Gastrocnemius medialis (tissue), 4 donors: ENCODE results near the gene KLHL11. TPM values are rescaled to one million over a fixed set of nuclear protein-coding genes. Genes with fewer than 3 reads are reported as not detected.

Experiments used
- ATAC-seq, 2 donors: fragments of 150-250 bp; one replicate each; pipeline ENCODE4 v1.9.1; 2016
- DNase-seq, 2 donors: peaks; one replicate each; pipeline ENCODE4 v3.0.0-alpha.2; 2019
- H3K27ac ChIP-seq, 4 donors: fragments of 200-600 bp; sonication (generic); 1 replicate in 1 of 4; 2 replicates in 3 of 4; pipeline ENCODE4 v1.5.1; 2016 to 2018; ENCODE audit warnings: mild to moderate bottlenecking in 2 of 4, moderate library complexity in 1 of 4
- H3K27me3 ChIP-seq, 3 donors: fragments of 200-600 bp; sonication (generic) in 2 of 3; 1 replicate in 1 of 3; 2 replicates in 2 of 3; pipeline versions ENCODE4 v1.5.1 to v1.6.0; 2016 to 2019; ENCODE audit warnings: mild to moderate bottlenecking in 1 of 3, moderate library complexity in 1 of 3
- H3K36me3 ChIP-seq, 2 donors: fragments of 200-600 bp; sonication (generic) in 1 of 2; one replicate each; pipeline ENCODE4 v1.5.1; 2017 to 2018
- H3K4me1 ChIP-seq, 2 donors: fragments of 200-600 bp; sonication (generic) in 1 of 2; one replicate each; pipeline ENCODE4 v1.5.1; 2016 to 2017; ENCODE audit warnings: mild to moderate bottlenecking in 2 of 2
- H3K4me3 ChIP-seq, 4 donors: fragments of 200-600 bp; sonication (generic) in 3 of 4; 1 replicate in 1 of 4; 2 replicates in 3 of 4; pipeline ENCODE4 v1.5.1; 2016 to 2019; ENCODE audit warnings: mild to moderate bottlenecking in 2 of 4
- H3K9me3 ChIP-seq, 3 donors: fragments of 200-600 bp; sonication (generic) in 2 of 3; 1 replicate in 1 of 3; 2 replicates in 2 of 3; pipeline ENCODE4 v1.5.1; 2016 to 2019
- POLR2A ChIP-seq, 2 donors: fragments of 450-650 bp; IDR thresholded peaks; one replicate each; pipeline ENCODE4 v1.6.1; 2017; ENCODE audit warnings: antibody characterized with exemption in 2 of 2, mild to moderate bottlenecking in 2 of 2, moderate library complexity in 2 of 2
- in situ Hi-C, 4 donors: fragments of 200-750 bp; cut with MboI; loops; one replicate each; pipeline versions ENCODE4 v1.15.0 to v1.8.0; 2017; ENCODE audit warnings: low sequenced_read_pairs in 4 of 4
- intact Hi-C: fragments of 100-400 bp; cut with DNase I; formaldehyde crosslinking; loops from one replicate; pipeline ENCODE4 v1.15.1; 2023; ENCODE audit warnings: low total_unique reads
- total RNA-seq, 4 donors: library from RNA; depleted of rRNA; stranded (reverse); fragments of >200 nt; gene quantifications; one replicate each; pipeline versions ENCODE4 v1.1.0 to v1.2.3, GENCODE V29; 2016
- TF ChIP-seq, protein P1 (sequence below), 5 experiments: fragments of 450-650 bp in 3 of 5; fragments of 200-600 bp in 2 of 5; sonication (generic) in 2 of 5; IDR thresholded peaks in 4 of 5; conservative IDR thresholded peaks in 1 of 5; 1 replicate in 4 of 5; 2 replicates in 1 of 5; pipeline ENCODE4 v1.5.1; 2016 to 2019; ENCODE audit warnings: antibody characterized with exemption in 5 of 5, mild to moderate bottlenecking in 3 of 5, moderate library complexity in 3 of 5

KLHL11 gene
- total RNA-seq, 4 donors from 2014 or later: 2.2 to 4.7 (median 3.8) TPM

DNA sequence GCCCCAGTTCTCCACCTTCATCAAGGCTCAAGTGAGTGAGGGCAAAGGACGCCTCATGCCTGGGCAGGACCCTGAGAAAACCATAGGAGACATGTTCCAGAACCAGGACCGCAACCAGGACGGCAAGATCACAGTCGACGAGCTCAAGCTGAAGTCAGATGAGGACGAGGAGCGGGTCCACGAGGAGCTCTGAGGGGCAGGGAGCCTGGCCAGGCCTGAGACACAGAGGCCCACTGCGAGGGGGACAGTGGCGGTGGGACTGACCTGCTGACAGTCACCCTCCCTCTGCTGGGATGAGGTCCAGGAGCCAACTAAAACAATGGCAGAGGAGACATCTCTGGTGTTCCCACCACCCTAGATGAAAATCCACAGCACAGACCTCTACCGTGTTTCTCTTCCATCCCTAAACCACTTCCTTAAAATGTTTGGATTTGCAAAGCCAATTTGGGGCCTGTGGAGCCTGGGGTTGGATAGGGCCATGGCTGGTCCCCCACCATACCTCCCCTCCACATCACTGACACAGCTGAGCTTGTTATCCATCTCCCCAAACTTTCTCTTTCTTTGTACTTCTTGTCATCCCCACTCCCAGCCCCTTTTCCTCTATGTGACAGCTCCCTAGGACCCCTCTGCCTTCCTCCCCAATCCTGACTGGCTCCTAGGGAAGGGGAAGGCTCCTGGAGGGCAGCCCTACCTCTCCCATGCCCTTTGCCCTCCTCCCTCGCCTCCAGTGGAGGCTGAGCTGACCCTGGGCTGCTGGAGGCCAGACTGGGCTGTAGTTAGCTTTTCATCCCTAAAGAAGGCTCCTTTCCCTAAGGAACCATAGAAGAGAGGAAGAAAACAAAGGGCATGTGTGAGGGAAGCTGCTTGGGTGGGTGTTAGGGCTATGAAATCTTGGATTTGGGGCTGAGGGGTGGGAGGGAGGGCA is 42.7 kb downstream of the KLHL11 start:
- no peak for TF ChIP-seq POLR2A (IDR thresholded peaks at IDR 0.05)
- TF ChIP-seq, protein P1, sequence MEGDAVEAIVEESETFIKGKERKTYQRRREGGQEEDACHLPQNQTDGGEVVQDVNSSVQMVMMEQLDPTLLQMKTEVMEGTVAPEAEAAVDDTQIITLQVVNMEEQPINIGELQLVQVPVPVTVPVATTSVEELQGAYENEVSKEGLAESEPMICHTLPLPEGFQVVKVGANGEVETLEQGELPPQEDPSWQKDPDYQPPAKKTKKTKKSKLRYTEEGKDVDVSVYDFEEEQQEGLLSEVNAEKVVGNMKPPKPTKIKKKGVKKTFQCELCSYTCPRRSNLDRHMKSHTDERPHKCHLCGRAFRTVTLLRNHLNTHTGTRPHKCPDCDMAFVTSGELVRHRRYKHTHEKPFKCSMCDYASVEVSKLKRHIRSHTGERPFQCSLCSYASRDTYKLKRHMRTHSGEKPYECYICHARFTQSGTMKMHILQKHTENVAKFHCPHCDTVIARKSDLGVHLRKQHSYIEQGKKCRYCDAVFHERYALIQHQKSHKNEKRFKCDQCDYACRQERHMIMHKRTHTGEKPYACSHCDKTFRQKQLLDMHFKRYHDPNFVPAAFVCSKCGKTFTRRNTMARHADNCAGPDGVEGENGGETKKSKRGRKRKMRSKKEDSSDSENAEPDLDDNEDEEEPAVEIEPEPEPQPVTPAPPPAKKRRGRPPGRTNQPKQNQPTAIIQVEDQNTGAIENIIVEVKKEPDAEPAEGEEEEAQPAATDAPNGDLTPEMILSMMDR (IDR thresholded peaks at IDR 0.05 in 4 of 5, conservative IDR thresholded peaks at IDR 0.05 in 1 of 5): no peak
- DNase-seq (no peak), ATAC-seq (no peak)
- intact Hi-C loops: no loop called here
- Histone ChIP-seq H3K27ac (no peak overlapping the region), H3K4me3 (no peak overlapping the region), H3K27me3 (no peaks in the 10 kb centered on the region), H3K9me3 (no peaks in the 10 kb centered on the region), H3K4me1 (no peaks in the 10 kb centered on the region), H3K36me3 (peaks cover 0 to 15% of the 10 kb centered on the region in 2 donors)
- in situ Hi-C loops: no loop called here

- Histone ChIP-seq H3K4me1 (no peaks in the 10 kb centered on the region), H3K9me3 (no peaks in the 10 kb centered on the region), H3K4me3 (no peak overlapping the region), H3K27me3 (no peaks in the 10 kb centered on the region), H3K27ac (no peak overlapping the region), H3K36me3 (peaks cover 0 to 8% of the 10 kb centered on the region in 2 donors)
- intact Hi-C loops: no loop called here
- ATAC-seq: no peak
- TF ChIP-seq, protein P1 (IDR thresholded peaks at IDR 0.05 in 4 of 5, conservative IDR thresholded peaks at IDR 0.05 in 1 of 5): no peak
- no peak for TF ChIP-seq POLR2A (IDR thresholded peaks at IDR 0.05)
- in situ Hi-C loops: no loop called here
- DNase-seq: no peak
Observed at GRCh38 chr17:41821776-41822175, 43.4 kb downstream of the KLHL11 start.

GRCh38 chr17:41818024-41818423 is 47.2 kb downstream of the KLHL11 start:
- in situ Hi-C loops (no loop called here), intact Hi-C loops (no loop called here)
- no peaks in the 10 kb centered on the region for H3K9me3 ChIP-seq
- DNase-seq (no peak), ATAC-seq (no peak)
- H3K27me3 ChIP-seq: no peaks in the 10 kb centered on the region
- TF ChIP-seq, protein P1 (IDR thresholded peaks at IDR 0.05 in 4 of 5, conservative IDR thresholded peaks at IDR 0.05 in 1 of 5): no peak
- no peak overlapping the region for H3K27ac ChIP-seq
- H3K36me3 ChIP-seq: no peaks in the 10 kb centered on the region
- no peaks in the 10 kb centered on the region for H3K4me1 ChIP-seq
- no peak overlapping the region for H3K4me3 ChIP-seq

GRCh38 chr17:41816637-41817320 is 48.4 kb downstream of the KLHL11 start:
- H3K4me1 ChIP-seq: peaks cover 4 to 8% of the 10 kb centered on the region in 2 donors
- ATAC-seq: no peak
- intact Hi-C loops: no loop called here
- no peaks in the 10 kb centered on the region for H3K36me3 ChIP-seq
- H3K27ac ChIP-seq: no peak overlapping the region
- no peak for DNase-seq
- H3K9me3 ChIP-seq: no peaks in the 10 kb centered on the region
- in situ Hi-C loops: no loop called here
- H3K4me3 ChIP-seq: no peak overlapping the region
- TF ChIP-seq, protein P1 (IDR thresholded peaks at IDR 0.05 in 4 of 5, conservative IDR thresholded peaks at IDR 0.05 in 1 of 5): no peak
- no peak for TF ChIP-seq POLR2A (IDR thresholded peaks at IDR 0.05)
- no peaks in the 10 kb centered on the region for H3K27me3 ChIP-seq
